ENCODE measurements around the gene MAP7.
"Not testable (repeated sequence)": the region's sequence is repeated elsewhere in the genome, so short reads cannot be mapped to it uniquely, and the experiment has no call there.

GRCh38 chr6:136390959-136391358, 159.3 kb downstream of the MAP7 start:
- TF ChIP-seq POLR2A, CTCF (IDR thresholded peaks at IDR 0.05): not testable (repeated sequence)
